ENCODE results near the gene BTBD7.

The BTBD7 gene

GRCh38 chr14:93285044-93285443 is 47.8 kb downstream of the BTBD7 start:
- Histone ChIP-seq H4K20me1 (ENCODE audit: insufficient read depth) (no peaks in the 10 kb centered on the region), H3K27me3 (ENCODE audit: insufficient read depth, low read depth) (no peaks in the 10 kb centered on the region), H3K4me3 (IDR thresholded peaks at IDR 0.05; ENCODE audit: insufficient read depth, low read depth, low read length) (no peak overlapping the region), H3K27ac (peak overlapping the region; percentile 30), H3K79me2 (ENCODE audit: insufficient read depth, low read depth) (no peaks in the 10 kb centered on the region), H3K4me1 (ENCODE audit: low read depth, poor library complexity, severe bottlenecking) (peaks cover 44% of the 10 kb centered on the region), H2AFZ (ENCODE audit: low read depth) (no peak overlapping the region), H3K36me3 (ENCODE audit: insufficient read depth) (no peaks in the 10 kb centered on the region), H3K4me2 (peak overlapping the region; percentile 47), H3K9ac (no peak overlapping the region)
- no peak for TF ChIP-seq CTCF (conservative IDR thresholded peaks at IDR 0.05; ENCODE audit: low read depth, low read length)

GRCh38 chr14:93281937-93282336 is 50.9 kb downstream of the BTBD7 start:
- Histone ChIP-seq H3K36me3 (ENCODE audit: insufficient read depth) (no peaks in the 10 kb centered on the region), H2AFZ (ENCODE audit: low read depth) (no peak overlapping the region), H3K4me3 (IDR thresholded peaks at IDR 0.05; ENCODE audit: insufficient read depth, low read depth, low read length) (no peak overlapping the region), H4K20me1 (ENCODE audit: insufficient read depth) (no peaks in the 10 kb centered on the region), H3K9ac (no peak overlapping the region), H3K4me1 (ENCODE audit: low read depth, poor library complexity, severe bottlenecking) (peaks cover 32% of the 10 kb centered on the region), H3K4me2 (no peak overlapping the region), H3K79me2 (ENCODE audit: insufficient read depth, low read depth) (no peaks in the 10 kb centered on the region), H3K27me3 (ENCODE audit: insufficient read depth, low read depth) (no peaks in the 10 kb centered on the region), H3K27ac (no peak overlapping the region)
- TF ChIP-seq CTCF (conservative IDR thresholded peaks at IDR 0.05; ENCODE audit: low read depth, low read length), result no peak

GRCh38 chr14:93280743-93281142 is 52.1 kb downstream of the BTBD7 start:
- Histone ChIP-seq H3K36me3 (ENCODE audit: insufficient read depth) (no peaks in the 10 kb centered on the region), H3K9ac (no peak overlapping the region), H4K20me1 (ENCODE audit: insufficient read depth) (no peaks in the 10 kb centered on the region), H3K79me2 (ENCODE audit: insufficient read depth, low read depth) (no peaks in the 10 kb centered on the region), H2AFZ (ENCODE audit: low read depth) (no peak overlapping the region), H3K4me1 (ENCODE audit: low read depth, poor library complexity, severe bottlenecking) (peaks cover 24% of the 10 kb centered on the region), H3K27me3 (ENCODE audit: insufficient read depth, low read depth) (no peaks in the 10 kb centered on the region), H3K4me3 (IDR thresholded peaks at IDR 0.05; ENCODE audit: insufficient read depth, low read depth, low read length) (no peak overlapping the region), H3K27ac (no peak overlapping the region), H3K4me2 (no peak overlapping the region)
- no peak for TF ChIP-seq CTCF (conservative IDR thresholded peaks at IDR 0.05; ENCODE audit: low read depth, low read length)

- no peaks in the 10 kb centered on the region for H3K79me2 ChIP-seq (ENCODE audit: insufficient read depth, low read depth)
- no peak overlapping the region for H2AFZ ChIP-seq (ENCODE audit: low read depth)
- H3K9ac ChIP-seq, result no peak overlapping the region
- no peaks in the 10 kb centered on the region for H4K20me1 ChIP-seq (ENCODE audit: insufficient read depth)
- H3K4me2 ChIP-seq, result no peak overlapping the region
- H3K36me3 ChIP-seq (ENCODE audit: insufficient read depth), result no peaks in the 10 kb centered on the region
- no peaks in the 10 kb centered on the region for H3K4me1 ChIP-seq (ENCODE audit: low read depth, poor library complexity, severe bottlenecking)
- no peak overlapping the region for H3K4me3 ChIP-seq (IDR thresholded peaks at IDR 0.05; ENCODE audit: insufficient read depth, low read depth, low read length)
- H3K27ac ChIP-seq, result no peak overlapping the region
- no peak for TF ChIP-seq CTCF (conservative IDR thresholded peaks at IDR 0.05; ENCODE audit: low read depth, low read length)
- H3K27me3 ChIP-seq (ENCODE audit: insufficient read depth, low read depth), result no peaks in the 10 kb centered on the region
These were observed 56.7 kb downstream of the BTBD7 start for GRCh38 chr14:93276031-93276716.
